GM20000 (cell line): ENCODE measurements around the gene XPO5.

Experiments used
- DNase-seq: peaks from one replicate; pipeline ENCODE4 v3.0.0; 2012; ENCODE audit warnings: low spot score
- CTCF ChIP-seq: IDR thresholded peaks from 2 replicates; pipeline ENCODE4 v1.5.1; 2012; ENCODE audit warnings: mild to moderate bottlenecking, control low read depth; ENCODE audit errors: extremely low read depth, missing control alignments

The XPO5 gene

GRCh38 chr6:43488667-43489276 lies 87.1 kb downstream of the XPO5 start:
- no peak for DNase-seq
- TF ChIP-seq CTCF = no peak

- no peak for TF ChIP-seq CTCF
- no peak for DNase-seq
These were observed 94.1 kb downstream of the XPO5 start for GRCh38 chr6:43481591-43482236.

- DNase-seq = no peak
- TF ChIP-seq CTCF = no peak
These were observed 94.8 kb downstream of the XPO5 start for GRCh38 chr6:43481075-43481474.

- TF ChIP-seq CTCF = no peak
- DNase-seq = no peak
These were observed 97.8 kb downstream of the XPO5 start for GRCh38 chr6:43478008-43478372.

- peak; percentile 93 for DNase-seq
- TF ChIP-seq CTCF = no peak
These were observed 98.4 kb downstream of the XPO5 start, which contains the start of gene TJAP1 for GRCh38 chr6:43477235-43478007. Gene TJAP1, plus strand, starts transcription at chr6:43477570. Its CDS starts 21,432 bp downstream, at chr6:43499002.

GRCh38 chr6:43476746-43477145 lies 99.1 kb downstream of the XPO5 start:
- TF ChIP-seq CTCF = no peak
- DNase-seq = no peak

GRCh38 chr6:43475516-43475915 lies 100.3 kb downstream of the XPO5 start:
- no peak for TF ChIP-seq CTCF

More at GRCh38 chr6:43475516-43475915, 100.3 kb downstream of the XPO5 start:
- DNase-seq = no peak
